GM23338 (cell line): ENCODE results near the gene ENPP7.

Experiments used
- CTCF ChIP-seq, 2 experiments: fragments of 200-600 bp in 1 of 2; sonication (generic) in 1 of 2; conservative IDR thresholded peaks; 2 replicates each; pipeline versions ENCODE4 v1.5.1 to v1.6.1; 2016 to 2017; ENCODE audit warnings: antibody characterized with exemption in 2 of 2, low read depth in 2 of 2, mild to moderate bottlenecking in 2 of 2, moderate library complexity in 1 of 2
- EZH2 ChIP-seq: fragments of 200-600 bp; sonication (generic); IDR thresholded peaks from one replicate; pipeline ENCODE4 v1.8.0; 2017; ENCODE audit warnings: antibody characterized with exemption, mild to moderate bottlenecking, low read depth; ENCODE audit not compliant: unreplicated experiment
- EZH2phosphoT487 ChIP-seq: fragments of 200-600 bp; sonication (generic); IDR thresholded peaks from one replicate; pipeline ENCODE4 v1.8.1; 2018; ENCODE audit warnings: antibody characterized with exemption; ENCODE audit not compliant: unreplicated experiment
- JUNB ChIP-seq: IDR thresholded peaks from one replicate; pipeline ENCODE4 v1.6.1; 2016; ENCODE audit warnings: antibody characterized with exemption; ENCODE audit not compliant: unreplicated experiment
- NANOG ChIP-seq: IDR thresholded peaks from 2 replicates; pipeline ENCODE4 v1.6.1; 2016; ENCODE audit warnings: antibody characterized with exemption, borderline replicate concordance
- POLR2AphosphoS5 ChIP-seq: IDR thresholded peaks from 2 replicates; pipeline ENCODE4 v1.6.1; 2016; ENCODE audit warnings: antibody characterized with exemption, low read depth
- REST ChIP-seq: IDR thresholded peaks from one replicate; pipeline ENCODE4 v1.6.1; 2018; ENCODE audit warnings: antibody characterized with exemption; ENCODE audit not compliant: unreplicated experiment
- STAT1 ChIP-seq: IDR thresholded peaks from one replicate; pipeline ENCODE4 v1.6.1; 2016; ENCODE audit warnings: antibody characterized with exemption; ENCODE audit not compliant: unreplicated experiment
- ZNF331 ChIP-seq: fragments of 250-450 bp; sonication (Bioruptor Pico); IDR thresholded peaks from 2 replicates; pipeline ENCODE4 v1.5.0; 2020; ENCODE audit warnings: low read depth, mild to moderate bottlenecking, moderate library complexity
- ZNF462 ChIP-seq: fragments of 250-450 bp; sonication (Bioruptor Pico); IDR thresholded peaks from 2 replicates; pipeline ENCODE4 v1.5.0; 2020; ENCODE audit warnings: mild to moderate bottlenecking, moderate library complexity

- no peak for TF ChIP-seq CTCF (conservative IDR thresholded peaks at IDR 0.05; ENCODE audit: low read depth in 2 of 2)
- no peak for TF ChIP-seq REST
- TF ChIP-seq EZH2: no peak
- no peak for TF ChIP-seq EZH2phosphoT487
- TF ChIP-seq STAT1: no peak
- no peak for TF ChIP-seq NANOG
- no peak for TF ChIP-seq POLR2AphosphoS5
- TF ChIP-seq JUNB: no peak
- TF ChIP-seq ZNF331 (CRISPR knock-in tag): no peak
- TF ChIP-seq ZNF462 (CRISPR knock-in tag): no peak
Observed at GRCh38 chr17:79771276-79771675, 40.5 kb downstream of the ENPP7 start.
